LNCaP clone FGC (cell line): ENCODE results near the gene DISP2.
A peak's percentile ranks its signal among the peaks of the same experiment; 100 is the strongest.

Source experiments
- DNase-seq: peaks from one replicate; pipeline ENCODE4 v3.0.0-alpha.2; 2011; ENCODE audit warnings: low read depth
- H3K4me3 ChIP-seq: 2 replicates; pipeline ENCODE4 v1.5.1; 2011; ENCODE audit warnings: mild to moderate bottlenecking, low read depth, low read length, control low read depth
- CTCF ChIP-seq: IDR thresholded peaks from 2 replicates; pipeline ENCODE4 v1.5.1; 2012; ENCODE audit warnings: mild to moderate bottlenecking; ENCODE audit not compliant: control insufficient read depth, insufficient read depth; ENCODE audit errors: extremely low read depth

The DISP2 gene

GRCh38 chr15:40355976-40356585, 1.9 kb upstream of the DISP2 start:
- no peak for DNase-seq
- no peak for TF ChIP-seq CTCF
- H3K4me3 ChIP-seq: no peak overlapping the region

GRCh38 chr15:40357246-40357645, 773 bp upstream of the DISP2 start:
- DNase-seq: no peak
- no peak overlapping the region for H3K4me3 ChIP-seq
- TF ChIP-seq CTCF: no peak

- H3K4me3 ChIP-seq: peak overlapping the region; percentile 47
- no peak for DNase-seq
- 0 out of 2 replicates have a peak, but pooled peaks have one; percentile 16 for TF ChIP-seq CTCF
Measured at GRCh38 chr15:40358471-40359353, 693 bp downstream of the DISP2 start.

- TF ChIP-seq CTCF: no peak
- no peak overlapping the region for H3K4me3 ChIP-seq
- no peak for DNase-seq
Measured at GRCh38 chr15:40360015-40360414, 2.0 kb downstream of the DISP2 start.

GRCh38 chr15:40361640-40362039, 3.6 kb downstream of the DISP2 start:
- TF ChIP-seq CTCF: no peak
- no peak overlapping the region for H3K4me3 ChIP-seq
- DNase-seq: no peak

GRCh38 chr15:40363611-40364010, 5.6 kb downstream of the DISP2 start:
- no peak overlapping the region for H3K4me3 ChIP-seq
- DNase-seq: no peak
- no peak for TF ChIP-seq CTCF

- no peak for DNase-seq
- no peak overlapping the region for H3K4me3 ChIP-seq
- TF ChIP-seq CTCF: no peak
Measured at GRCh38 chr15:40364251-40364650, 6.2 kb downstream of the DISP2 start.
